Right atrium auricular region (tissue), 2 donors: ENCODE data around the gene FLT1. TPM values are rescaled to one million over a fixed set of nuclear protein-coding genes. Genes with fewer than 3 reads are reported as not detected.

Experiments
- DNase-seq: peaks from one replicate; pipeline ENCODE4 v3.0.0-alpha.2; 2019; ENCODE audit warnings: low spot score
- H3K27ac ChIP-seq, 2 donors: fragments of 200-600 bp; sonication (generic); 1 replicate in 1 of 2; 2 replicates in 1 of 2; pipeline ENCODE4 v1.5.1; 2016 to 2019
- H3K27me3 ChIP-seq, 2 donors: fragments of 200-600 bp; sonication (generic); one replicate each; pipeline versions ENCODE4 v1.5.1 to v1.6.0; 2017 to 2019
- H3K36me3 ChIP-seq: fragments of 200-600 bp; sonication (generic); one replicate; pipeline ENCODE4 v1.5.1; 2016
- H3K4me1 ChIP-seq, 2 donors: fragments of 200-600 bp; sonication (generic); one replicate each; pipeline versions ENCODE4 v1.5.1 to v1.6.0; 2017 to 2019
- H3K4me3 ChIP-seq, 2 donors: fragments of 200-600 bp; sonication (generic); 1 replicate in 1 of 2; 2 replicates in 1 of 2; pipeline ENCODE4 v1.5.1; 2017 to 2019; ENCODE audit warnings: mild to moderate bottlenecking in 1 of 2, moderate library complexity in 1 of 2
- H3K9me3 ChIP-seq, 2 donors: fragments of 200-600 bp; sonication (generic); one replicate each; pipeline ENCODE4 v1.5.1; 2019
- total RNA-seq, 2 donors: library from RNA; depleted of rRNA; stranded (reverse); fragments of >200 nt; gene quantifications; one replicate each; pipeline ENCODE4 v1.1.0, GENCODE V29; 2016
- TF ChIP-seq, protein P1 (sequence below), 2 donors: fragments of 200-600 bp; sonication (generic); IDR thresholded peaks; one replicate each; pipeline ENCODE4 v1.5.1; 2019; ENCODE audit warnings: antibody characterized with exemption in 2 of 2

The FLT1 gene
- total RNA-seq, 2 donors from 2014 or later, result 40.0 to 51.3 TPM

DNA sequence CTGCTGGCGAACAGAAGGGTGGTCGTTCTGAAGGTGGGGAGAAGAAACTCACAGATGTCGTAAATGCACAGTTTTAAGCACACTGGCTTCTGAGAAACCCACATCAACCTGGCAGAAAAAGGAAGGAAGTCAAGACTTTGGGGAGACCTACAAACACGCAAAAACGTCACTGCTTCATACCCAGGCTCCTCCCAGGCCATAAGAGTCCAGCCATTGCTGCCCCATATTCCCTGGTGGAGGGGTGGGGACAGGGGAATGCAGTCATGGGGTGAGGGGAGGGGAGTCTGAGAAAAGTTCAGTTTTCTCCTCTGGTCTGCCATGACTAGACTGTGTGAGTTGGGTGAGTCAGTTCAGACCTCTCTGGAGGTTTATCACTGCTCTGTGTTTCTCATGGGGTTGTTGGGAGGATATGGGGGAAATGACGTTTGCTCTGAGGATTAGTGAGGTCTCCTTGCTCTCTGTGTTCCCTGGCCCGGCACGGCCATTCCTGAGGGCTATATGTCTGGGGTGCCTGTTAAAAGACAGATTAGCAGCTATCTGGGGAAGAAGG lies 139.0 kb downstream of the FLT1 start:
- Histone ChIP-seq H3K4me1 (peaks cover 0 to 22% of the 10 kb centered on the region in 2 donors), H3K27ac (peak overlapping the region in 1 of 2 donors; percentile 69), H3K27me3 (no peaks in the 10 kb centered on the region), H3K4me3 (no peak overlapping the region), H3K36me3 (no peaks in the 10 kb centered on the region), H3K9me3 (no peaks in the 10 kb centered on the region)
- DNase-seq, result no peak
- TF ChIP-seq, protein P1, sequence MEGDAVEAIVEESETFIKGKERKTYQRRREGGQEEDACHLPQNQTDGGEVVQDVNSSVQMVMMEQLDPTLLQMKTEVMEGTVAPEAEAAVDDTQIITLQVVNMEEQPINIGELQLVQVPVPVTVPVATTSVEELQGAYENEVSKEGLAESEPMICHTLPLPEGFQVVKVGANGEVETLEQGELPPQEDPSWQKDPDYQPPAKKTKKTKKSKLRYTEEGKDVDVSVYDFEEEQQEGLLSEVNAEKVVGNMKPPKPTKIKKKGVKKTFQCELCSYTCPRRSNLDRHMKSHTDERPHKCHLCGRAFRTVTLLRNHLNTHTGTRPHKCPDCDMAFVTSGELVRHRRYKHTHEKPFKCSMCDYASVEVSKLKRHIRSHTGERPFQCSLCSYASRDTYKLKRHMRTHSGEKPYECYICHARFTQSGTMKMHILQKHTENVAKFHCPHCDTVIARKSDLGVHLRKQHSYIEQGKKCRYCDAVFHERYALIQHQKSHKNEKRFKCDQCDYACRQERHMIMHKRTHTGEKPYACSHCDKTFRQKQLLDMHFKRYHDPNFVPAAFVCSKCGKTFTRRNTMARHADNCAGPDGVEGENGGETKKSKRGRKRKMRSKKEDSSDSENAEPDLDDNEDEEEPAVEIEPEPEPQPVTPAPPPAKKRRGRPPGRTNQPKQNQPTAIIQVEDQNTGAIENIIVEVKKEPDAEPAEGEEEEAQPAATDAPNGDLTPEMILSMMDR (IDR thresholded peaks at IDR 0.05), result no peak

GRCh38 chr13:28355046-28355821 lies 139.7 kb downstream of the FLT1 start:
- Histone ChIP-seq H3K4me1 (peaks cover 0 to 26% of the 10 kb centered on the region in 2 donors), H3K36me3 (no peaks in the 10 kb centered on the region), H3K27ac (peak overlapping the region in 1 of 2 donors; percentile 69)

DNA sequence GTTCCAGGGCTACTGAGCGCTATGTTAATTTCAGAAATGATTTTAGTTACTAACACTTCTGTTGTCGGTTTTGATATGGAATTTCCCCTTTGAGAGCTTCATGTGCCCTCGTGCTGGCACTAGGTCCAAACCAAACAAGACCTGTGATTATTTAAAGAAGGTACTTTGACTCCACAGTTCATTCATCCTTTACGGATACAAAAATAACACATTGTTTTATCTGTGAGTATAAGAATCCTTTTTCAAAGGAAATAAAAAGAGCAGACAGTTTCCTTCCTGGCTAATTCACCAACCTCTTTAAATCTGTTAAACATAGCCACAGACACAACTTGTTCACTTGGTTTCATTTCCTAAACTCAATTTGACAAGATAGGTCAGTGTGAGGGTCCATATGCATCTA lies 141.2 kb downstream of the FLT1 start:
- peaks cover 0 to 31% of the 10 kb centered on the region in 2 donors for H3K4me1 ChIP-seq
- DNase-seq, result no peak
- no peaks in the 10 kb centered on the region for H3K9me3 ChIP-seq
- no peaks in the 10 kb centered on the region for H3K27me3 ChIP-seq
- peak overlapping the region; percentile 23 to 50 for H3K27ac ChIP-seq
- no peak overlapping the region for H3K4me3 ChIP-seq
- H3K36me3 ChIP-seq, result no peaks in the 10 kb centered on the region
- TF ChIP-seq, protein P1 (IDR thresholded peaks at IDR 0.05), result no peak

More at GRCh38 chr13:28355046-28355821, 139.7 kb downstream of the FLT1 start:
- Histone ChIP-seq H3K9me3 (no peaks in the 10 kb centered on the region), H3K27me3 (no peaks in the 10 kb centered on the region), H3K4me3 (no peak overlapping the region)
- TF ChIP-seq, protein P1 (IDR thresholded peaks at IDR 0.05), result no peak
- no peak for DNase-seq

GRCh38 chr13:28349907-28350654 lies 144.8 kb downstream of the FLT1 start:
- Histone ChIP-seq H3K4me3 (no peak overlapping the region), H3K4me1 (peaks cover 0 to 25% of the 10 kb centered on the region in 2 donors), H3K9me3 (no peaks in the 10 kb centered on the region), H3K27me3 (no peaks in the 10 kb centered on the region), H3K27ac (peak overlapping the region; percentile 63 to 77), H3K36me3 (no peaks in the 10 kb centered on the region)
- no peak for DNase-seq
- TF ChIP-seq, protein P1 (IDR thresholded peaks at IDR 0.05), result no peak

GRCh38 chr13:28349371-28349770 lies 145.6 kb downstream of the FLT1 start:
- Histone ChIP-seq H3K9me3 (no peaks in the 10 kb centered on the region), H3K27ac (peak overlapping the region in 1 of 2 donors; percentile 77), H3K27me3 (no peaks in the 10 kb centered on the region), H3K36me3 (no peaks in the 10 kb centered on the region), H3K4me3 (no peak overlapping the region), H3K4me1 (peaks cover 0 to 24% of the 10 kb centered on the region in 2 donors)
- DNase-seq, result no peak
- TF ChIP-seq, protein P1 (IDR thresholded peaks at IDR 0.05), result no peak
